ENCODE data around the gene SNTN. TPM values are rescaled to one million over a fixed set of nuclear protein-coding genes. Genes with fewer than 3 reads are reported as not detected.

Gene SNTN
- total and polyA plus RNA-seq, 2 of the 13 experiments (the other 11 are each of a cell fraction or from before 2014, with no cell fraction given) = not detected

- 6% methylated on average over 3 of the region's 4 CpGs for WGBS (ENCODE audit: low lambda C conversion rate)
- no peaks in the 10 kb centered on the region for H4K20me1 ChIP-seq (ENCODE audit: insufficient read depth, low read length)
- in situ Hi-C loops (cut with HindIII; ENCODE audit: extremely low pct_ligation_motif_present, low pct_unique_long_range_greater_than_20kb) (no loop called here), intact Hi-C loops (cut with micrococcal nuclease; ENCODE audit: unreplicated experiment) (no loop called here)
- TF ChIP-seq ZNF329 (CRISPR knock-in tag; IDR thresholded peaks at IDR 0.05; ENCODE audit: low read depth) (no peak), SIN3B (IDR thresholded peaks at IDR 0.05; ENCODE audit: low read length) (no peak), KDM4B (CRISPR knock-in tag; IDR thresholded peaks at IDR 0.05) (no peak), ZMYM4 (CRISPR knock-in tag; IDR thresholded peaks at IDR 0.05) (no peak)
- ATAC-seq (no peak), FAIRE-seq (no peak), DNase-seq (ENCODE audit: low spot score) (no peak)
- H3K9me3 ChIP-seq (ENCODE audit: low read length) = no peaks in the 10 kb centered on the region
- H2AFZ ChIP-seq (ENCODE audit: low read length) = no peak overlapping the region
- no peak overlapping the region for H3K27ac ChIP-seq (ENCODE audit: extremely low read length, insufficient read depth, low read length)
- no peaks in the 10 kb centered on the region for H3K36me3 ChIP-seq (replicated peaks in 1 of 2; ENCODE audit: control insufficient read depth in 1 of 2, insufficient read depth in 2 of 2, low read length in 2 of 2)
- H3K9ac ChIP-seq (ENCODE audit: insufficient read depth, low read depth, low read length) = no peak overlapping the region
- no peaks in the 10 kb centered on the region for H3K27me3 ChIP-seq (ENCODE audit: control insufficient read depth in 1 of 2, insufficient read depth in 2 of 2, low read length in 2 of 2)
- CTCF ChIA-PET (ENCODE audit: low intra/inter-chr PET ratio, low total read pairs) = no interaction called here
- no peaks in the 10 kb centered on the region for H3K4me1 ChIP-seq (ENCODE audit: insufficient read depth, low read length)
- no peak overlapping the region for H3K4me3 ChIP-seq (replicated peaks in 1 of 3; ENCODE audit: insufficient read depth in 1 of 3, low read depth in 2 of 3, low read length in 3 of 3)
- no TSS peak for BruUV-seq (replicated peaks)
- POLR2A ChIA-PET = no interaction called here
- H3K79me2 ChIP-seq (ENCODE audit: insufficient read depth, low read length) = no peaks in the 10 kb centered on the region
- H3K4me2 ChIP-seq (ENCODE audit: low read depth, low read length) = no peak overlapping the region
Measured at GRCh38 chr3:63706321-63707085, 54.0 kb downstream of the SNTN start.

DNA sequence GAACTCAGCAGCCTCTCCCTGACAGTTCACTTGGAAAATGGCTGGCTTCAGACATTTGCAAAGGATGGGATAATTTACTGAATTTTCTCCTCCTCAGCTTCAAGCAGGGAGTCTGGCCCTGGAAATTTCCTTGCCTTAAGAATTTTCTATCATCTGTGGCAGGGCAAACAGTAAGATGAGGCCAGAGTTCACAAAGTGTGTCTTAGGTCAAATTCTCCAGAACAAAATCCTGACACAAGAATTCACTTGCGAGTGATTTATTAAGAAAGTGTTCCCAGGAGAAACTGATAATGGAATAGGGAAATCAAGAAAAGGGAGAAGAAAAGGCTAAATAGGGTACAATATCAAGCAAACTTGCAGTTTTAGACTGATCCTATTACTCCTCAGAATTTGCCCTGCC lies 55.3 kb downstream of the SNTN start:
- no peak overlapping the region for H2AFZ ChIP-seq (ENCODE audit: low read length)
- ChIA-PET CTCF (ENCODE audit: low intra/inter-chr PET ratio, low total read pairs) (no interaction called here), POLR2A (no interaction called here)
- H3K4me2 ChIP-seq (ENCODE audit: low read depth, low read length) = no peak overlapping the region
- in situ Hi-C loops (cut with HindIII; ENCODE audit: extremely low pct_ligation_motif_present, low pct_unique_long_range_greater_than_20kb) (no loop called here), intact Hi-C loops (cut with micrococcal nuclease; ENCODE audit: unreplicated experiment) (no loop called here)
- no peak overlapping the region for H3K27ac ChIP-seq (ENCODE audit: extremely low read length, insufficient read depth, low read length)
- no peaks in the 10 kb centered on the region for H4K20me1 ChIP-seq (ENCODE audit: insufficient read depth, low read length)
- ATAC-seq (no peak), FAIRE-seq (no peak), DNase-seq (ENCODE audit: low spot score) (no peak)
- H3K36me3 ChIP-seq (replicated peaks in 1 of 2; ENCODE audit: control insufficient read depth in 1 of 2, insufficient read depth in 2 of 2, low read length in 2 of 2) = no peaks in the 10 kb centered on the region
- no peak overlapping the region for H3K4me3 ChIP-seq (replicated peaks in 1 of 3; ENCODE audit: insufficient read depth in 1 of 3, low read depth in 2 of 3, low read length in 3 of 3)
- TF ChIP-seq ZNF780A (CRISPR knock-in tag; IDR thresholded peaks at IDR 0.05) = no peak
- no peak for TF ChIP-seq ZNF678 (CRISPR knock-in tag; IDR thresholded peaks at IDR 0.05)
- TF ChIP-seq DBP (CRISPR knock-in tag; IDR thresholded peaks at IDR 0.05; ENCODE audit: not compliant biosample characterization) = no peak
- TF ChIP-seq ZNF296 (CRISPR knock-in tag; conservative IDR thresholded peaks at IDR 0.05) = no peak
- no peak for TF ChIP-seq SNRNP70 (IDR thresholded peaks at IDR 0.05; ENCODE audit: low read depth, low read length)
- no peak for TF ChIP-seq ZNF282 (IDR thresholded peaks at IDR 0.05; ENCODE audit: partially characterized antibody)
- TF ChIP-seq GTF2F1 (IDR thresholded peaks at IDR 0.05; ENCODE audit: low read length) = no peak
- no peak for TF ChIP-seq EEA1 (CRISPR knock-in tag; IDR thresholded peaks at IDR 0.05; ENCODE audit: borderline replicate concordance)
- TF ChIP-seq IRF1 (CRISPR knock-in tag; IDR thresholded peaks at IDR 0.05; ENCODE audit: low read depth) = no peak
- no peak for TF ChIP-seq MTERF4 (CRISPR knock-in tag; IDR thresholded peaks at IDR 0.05)
- no peak for TF ChIP-seq SOX13 (IDR thresholded peaks at IDR 0.05)
- no peak for TF ChIP-seq SOX13 (CRISPR knock-in tag; conservative IDR thresholded peaks at IDR 0.05 in 1 of 2, IDR thresholded peaks at IDR 0.05 in 1 of 2)
- no peak for TF ChIP-seq NBN (conservative IDR thresholded peaks at IDR 0.05)
- WGBS (ENCODE audit: low lambda C conversion rate) = 40% methylated on average over 1 of the region's 1 CpG
- no peaks in the 10 kb centered on the region for H3K4me1 ChIP-seq (ENCODE audit: insufficient read depth, low read length)
- no peaks in the 10 kb centered on the region for H3K9me3 ChIP-seq (ENCODE audit: low read length)
- BruUV-seq (replicated peaks) = no TSS peak
- H3K79me2 ChIP-seq (ENCODE audit: insufficient read depth, low read length) = no peaks in the 10 kb centered on the region
- H3K9ac ChIP-seq (ENCODE audit: insufficient read depth, low read depth, low read length) = no peak overlapping the region
- H3K27me3 ChIP-seq (ENCODE audit: control insufficient read depth in 1 of 2, insufficient read depth in 2 of 2, low read length in 2 of 2) = no peaks in the 10 kb centered on the region

Measured in HepG2 (cell line).